ENCODE measurements around the gene GJB5. TPM values are rescaled to one million over a fixed set of nuclear protein-coding genes. Genes with fewer than 3 reads are reported as not detected.

GJB5 gene
- polyA plus RNA-seq, 4 donors: 0.19 TPM; not detected in 3

- H3K36me3 ChIP-seq (ENCODE audit: control insufficient read depth in 3 of 3, insufficient read depth in 2 of 3, low read depth in 1 of 3, low read length in 3 of 3): no peaks in the 10 kb centered on the region
- H3K27ac ChIP-seq (ENCODE audit: low read depth in 1 of 3, low read length in 2 of 3): no peak overlapping the region
- H3K4me3 ChIP-seq (ENCODE audit: low read depth in 1 of 3, low read length in 3 of 3): no peak overlapping the region
- peaks cover 0 to 3% (median 2%) of the 10 kb centered on the region in 3 donors for H3K27me3 ChIP-seq (ENCODE audit: control insufficient read depth in 3 of 3, insufficient read depth in 3 of 3, low read length in 3 of 3)
- H3K9me3 ChIP-seq (ENCODE audit: control insufficient read depth in 2 of 2, insufficient read depth in 1 of 2, low read depth in 1 of 2, low read length in 1 of 2): no peaks in the 10 kb centered on the region
- 91 to 94% (median 93%) methylated on average over 33 of the region's 33 CpGs for WGBS, 3 donors
- no peak for FAIRE-seq
- DNase-seq: no peak
- peaks cover 0 to 30% (median 0%) of the 10 kb centered on the region in 3 donors for H3K4me1 ChIP-seq (ENCODE audit: control insufficient read depth in 3 of 3, insufficient read depth in 2 of 3, low read depth in 1 of 3, low read length in 2 of 3)
Observed at GRCh38 chr1:34761176-34761761, 6.4 kb downstream of the GJB5 start.

GRCh38 chr1:34761776-34762307 is 7.0 kb downstream of the GJB5 start:
- FAIRE-seq (no peak), DNase-seq (no peak)
- WGBS, 3 donors: 86 to 88% (median 88%) methylated on average over 13 of the region's 13 CpGs

GRCh38 chr1:34762474-34763141 is 7.8 kb downstream of the GJB5 start:
- DNase-seq: no peak
- H3K4me1 ChIP-seq (ENCODE audit: control insufficient read depth in 3 of 3, insufficient read depth in 2 of 3, low read depth in 1 of 3, low read length in 2 of 3): peaks cover 0 to 30% (median 0%) of the 10 kb centered on the region in 3 donors
- H3K9me3 ChIP-seq (ENCODE audit: control insufficient read depth in 2 of 2, insufficient read depth in 1 of 2, low read depth in 1 of 2, low read length in 1 of 2): no peaks in the 10 kb centered on the region
- 51 to 61% (median 58%) methylated on average over 7 of the region's 7 CpGs for WGBS, 3 donors
- H3K36me3 ChIP-seq (ENCODE audit: control insufficient read depth in 3 of 3, insufficient read depth in 2 of 3, low read depth in 1 of 3, low read length in 3 of 3): no peaks in the 10 kb centered on the region
- H3K4me3 ChIP-seq (ENCODE audit: low read depth in 1 of 3, low read length in 3 of 3): no peak overlapping the region
- no peak for FAIRE-seq
- no peak overlapping the region for H3K27ac ChIP-seq (ENCODE audit: low read depth in 1 of 3, low read length in 2 of 3)
- peaks cover 0 to 3% (median 2%) of the 10 kb centered on the region in 3 donors for H3K27me3 ChIP-seq (ENCODE audit: control insufficient read depth in 3 of 3, insufficient read depth in 3 of 3, low read length in 3 of 3)

More at GRCh38 chr1:34761776-34762307, 7.0 kb downstream of the GJB5 start:
- Histone ChIP-seq H3K27me3 (ENCODE audit: control insufficient read depth in 3 of 3, insufficient read depth in 3 of 3, low read length in 3 of 3) (peaks cover 0 to 3% (median 2%) of the 10 kb centered on the region in 3 donors), H3K4me1 (ENCODE audit: control insufficient read depth in 3 of 3, insufficient read depth in 2 of 3, low read depth in 1 of 3, low read length in 2 of 3) (peaks cover 0 to 30% (median 0%) of the 10 kb centered on the region in 3 donors), H3K4me3 (ENCODE audit: low read depth in 1 of 3, low read length in 3 of 3) (no peak overlapping the region), H3K36me3 (ENCODE audit: control insufficient read depth in 3 of 3, insufficient read depth in 2 of 3, low read depth in 1 of 3, low read length in 3 of 3) (no peaks in the 10 kb centered on the region), H3K9me3 (ENCODE audit: control insufficient read depth in 2 of 2, insufficient read depth in 1 of 2, low read depth in 1 of 2, low read length in 1 of 2) (no peaks in the 10 kb centered on the region), H3K27ac (ENCODE audit: low read depth in 1 of 3, low read length in 2 of 3) (no peak overlapping the region)

GRCh38 chr1:34763142-34763781 is 8.4 kb downstream of the GJB5 start:
- 26 to 46% (median 34%) methylated on average over 8 of the region's 8 CpGs for WGBS, 3 donors
- Histone ChIP-seq H3K36me3 (ENCODE audit: control insufficient read depth in 3 of 3, insufficient read depth in 2 of 3, low read depth in 1 of 3, low read length in 3 of 3) (no peaks in the 10 kb centered on the region), H3K4me1 (ENCODE audit: control insufficient read depth in 3 of 3, insufficient read depth in 2 of 3, low read depth in 1 of 3, low read length in 2 of 3) (peaks cover 0 to 28% (median 0%) of the 10 kb centered on the region in 3 donors), H3K9me3 (ENCODE audit: control insufficient read depth in 2 of 2, insufficient read depth in 1 of 2, low read depth in 1 of 2, low read length in 1 of 2) (no peaks in the 10 kb centered on the region), H3K27ac (ENCODE audit: low read depth in 1 of 3, low read length in 2 of 3) (peak overlapping the region in 1 of 3 donors; percentile 11), H3K27me3 (ENCODE audit: control insufficient read depth in 3 of 3, insufficient read depth in 3 of 3, low read length in 3 of 3) (peaks cover 0 to 3% (median 2%) of the 10 kb centered on the region in 3 donors), H3K4me3 (ENCODE audit: low read depth in 1 of 3, low read length in 3 of 3) (no peak overlapping the region)
- DNase-seq (peak in 1 of 2 donors; percentile 46), FAIRE-seq (no peak)

GRCh38 chr1:34768856-34769255 is 14.0 kb downstream of the GJB5 start:
- Histone ChIP-seq H3K27ac (ENCODE audit: low read depth in 1 of 3, low read length in 2 of 3) (no peak overlapping the region), H3K4me1 (ENCODE audit: control insufficient read depth in 3 of 3, insufficient read depth in 2 of 3, low read depth in 1 of 3, low read length in 2 of 3) (peaks cover 0 to 1% (median 0%) of the 10 kb centered on the region in 3 donors), H3K36me3 (ENCODE audit: control insufficient read depth in 3 of 3, insufficient read depth in 2 of 3, low read depth in 1 of 3, low read length in 3 of 3) (no peaks in the 10 kb centered on the region), H3K27me3 (ENCODE audit: control insufficient read depth in 3 of 3, insufficient read depth in 3 of 3, low read length in 3 of 3) (peaks cover 0 to 2% (median 0%) of the 10 kb centered on the region in 3 donors), H3K4me3 (ENCODE audit: low read depth in 1 of 3, low read length in 3 of 3) (no peak overlapping the region), H3K9me3 (ENCODE audit: control insufficient read depth in 2 of 2, insufficient read depth in 1 of 2, low read depth in 1 of 2, low read length in 1 of 2) (no peaks in the 10 kb centered on the region)
- DNase-seq (no peak), FAIRE-seq (no peak)
- whole genome bisulfite sequencing, 3 donors: 79 to 81% (median 80%) methylated on average over 3 of the region's 3 CpGs

- H3K36me3 ChIP-seq (ENCODE audit: control insufficient read depth in 3 of 3, insufficient read depth in 2 of 3, low read depth in 1 of 3, low read length in 3 of 3): no peaks in the 10 kb centered on the region
- WGBS, 3 donors: 74 to 81% (median 78%) methylated on average over 5 of the region's 5 CpGs
- FAIRE-seq: no peak
Observed at GRCh38 chr1:34770891-34771504, 16.2 kb downstream of the GJB5 start.

GRCh38 chr1:34771573-34772371 is 16.9 kb downstream of the GJB5 start:
- DNase-seq: no peak
- no peak for FAIRE-seq

More at GRCh38 chr1:34770891-34771504, 16.2 kb downstream of the GJB5 start:
- DNase-seq: no peak
- Histone ChIP-seq H3K9me3 (ENCODE audit: control insufficient read depth in 2 of 2, insufficient read depth in 1 of 2, low read depth in 1 of 2, low read length in 1 of 2) (no peaks in the 10 kb centered on the region), H3K4me3 (ENCODE audit: low read depth in 1 of 3, low read length in 3 of 3) (no peak overlapping the region), H3K4me1 (ENCODE audit: control insufficient read depth in 3 of 3, insufficient read depth in 2 of 3, low read depth in 1 of 3, low read length in 2 of 3) (no peaks in the 10 kb centered on the region), H3K27me3 (ENCODE audit: control insufficient read depth in 3 of 3, insufficient read depth in 3 of 3, low read length in 3 of 3) (peaks cover 0 to 3% (median 0%) of the 10 kb centered on the region in 3 donors), H3K27ac (ENCODE audit: low read depth in 1 of 3, low read length in 2 of 3) (no peak overlapping the region)

More at GRCh38 chr1:34771573-34772371, 16.9 kb downstream of the GJB5 start:
- WGBS, 3 donors: 84 to 86% (median 86%) methylated on average over 16 of the region's 16 CpGs
- H3K4me3 ChIP-seq (ENCODE audit: low read depth in 1 of 3, low read length in 3 of 3): no peak overlapping the region
- H3K4me1 ChIP-seq (ENCODE audit: control insufficient read depth in 3 of 3, insufficient read depth in 2 of 3, low read depth in 1 of 3, low read length in 2 of 3): no peaks in the 10 kb centered on the region
- H3K27ac ChIP-seq (ENCODE audit: low read depth in 1 of 3, low read length in 2 of 3): no peak overlapping the region
- H3K36me3 ChIP-seq (ENCODE audit: control insufficient read depth in 3 of 3, insufficient read depth in 2 of 3, low read depth in 1 of 3, low read length in 3 of 3): no peaks in the 10 kb centered on the region
- peaks cover 0 to 3% (median 0%) of the 10 kb centered on the region in 3 donors for H3K27me3 ChIP-seq (ENCODE audit: control insufficient read depth in 3 of 3, insufficient read depth in 3 of 3, low read length in 3 of 3)
- H3K9me3 ChIP-seq (ENCODE audit: control insufficient read depth in 2 of 2, insufficient read depth in 1 of 2, low read depth in 1 of 2, low read length in 1 of 2): no peaks in the 10 kb centered on the region

Data from small intestine (tissue), 7 donors.